ENCODE data around the gene PITX2. TPM values are rescaled to one million over a fixed set of nuclear protein-coding genes. Genes with fewer than 3 reads are reported as not detected.

PITX2 gene
- total and polyA plus RNA-seq, 10 donors, result 0.12 TPM; not detected in 9

- no peak for DNase-seq
- H3K27ac ChIP-seq, result no peak overlapping the region
- H3K4me1 ChIP-seq, result peaks cover 6 to 38% (median 24%) of the 10 kb centered on the region in 6 donors
- WGBS, 5 donors, result 11 to 12% (median 12%) methylated on average over 7 of the region's 7 CpGs
- H3K36me3 ChIP-seq, result no peaks in the 10 kb centered on the region
- peaks cover 0 to 11% (median 0%) of the 10 kb centered on the region in 8 donors for H3K9me3 ChIP-seq
- no peak overlapping the region for H3K4me3 ChIP-seq
- intact Hi-C loops (cut with DNase I; ENCODE audit: low total_unique reads), result no loop called here
- TF ChIP-seq CTCF (IDR thresholded peaks at IDR 0.05 in 8 of 11, conservative IDR thresholded peaks at IDR 0.05 in 3 of 11) (no peak), POLR2AphosphoS5 (IDR thresholded peaks at IDR 0.05) (no peak), POLR2A (IDR thresholded peaks at IDR 0.05) (no peak)
- peaks cover 24 to 100% (median 96%) of the 10 kb centered on the region in 7 donors for H3K27me3 ChIP-seq (replicated peaks in 1 of 7)
Observed at GRCh38 chr4:110635163-110635865, 12.4 kb upstream of the PITX2 start.

GRCh38 chr4:110634350-110635162 is 11.7 kb upstream of the PITX2 start:
- no peak for DNase-seq
- Histone ChIP-seq H3K4me1 (peaks cover 6 to 38% (median 24%) of the 10 kb centered on the region in 6 donors), H3K9me3 (peaks cover 0 to 11% (median 0%) of the 10 kb centered on the region in 8 donors), H3K36me3 (no peaks in the 10 kb centered on the region), H3K27ac (no peak overlapping the region), H3K27me3 (replicated peaks in 1 of 7) (peaks cover 25 to 100% (median 96%) of the 10 kb centered on the region in 7 donors), H3K4me3 (no peak overlapping the region)
- intact Hi-C loops (cut with DNase I; ENCODE audit: low total_unique reads), result no loop called here
- WGBS, 5 donors, result 13 to 18% (median 15%) methylated on average over 11 of the region's 11 CpGs
- TF ChIP-seq POLR2A (IDR thresholded peaks at IDR 0.05) (no peak), POLR2AphosphoS5 (IDR thresholded peaks at IDR 0.05) (no peak), CTCF (IDR thresholded peaks at IDR 0.05 in 8 of 11, conservative IDR thresholded peaks at IDR 0.05 in 3 of 11) (no peak)

- TF ChIP-seq POLR2AphosphoS5 (IDR thresholded peaks at IDR 0.05), result no peak
- no peak for TF ChIP-seq POLR2A (IDR thresholded peaks at IDR 0.05)
- TF ChIP-seq CTCF (IDR thresholded peaks at IDR 0.05 in 8 of 11, conservative IDR thresholded peaks at IDR 0.05 in 3 of 11), result no peak
- H3K27ac ChIP-seq, result no peak overlapping the region
- H3K27me3 ChIP-seq (replicated peaks in 1 of 7), result peaks cover 29 to 100% (median 97%) of the 10 kb centered on the region in 7 donors
- no peak for DNase-seq
- no peak overlapping the region for H3K4me3 ChIP-seq
- WGBS, 5 donors, result 7 to 9% (median 8%) methylated on average over 40 to 59 of the region's 59 CpGs
- H3K9me3 ChIP-seq, result peaks cover 0 to 7% (median 0%) of the 10 kb centered on the region in 8 donors
- intact Hi-C loops (cut with DNase I; ENCODE audit: low total_unique reads), result no loop called here
- no peaks in the 10 kb centered on the region for H3K36me3 ChIP-seq
- peaks cover 6 to 38% (median 24%) of the 10 kb centered on the region in 6 donors for H3K4me1 ChIP-seq
Observed at GRCh38 chr4:110633358-110634341, 10.8 kb upstream of the PITX2 start.

Data from spleen (tissue), 11 donors.